ACC112 (cell line): ENCODE results near the gene LCN10.

Experiments
- H2AFZ ChIP-seq: fragments of 200-600 bp; sonication (generic); one replicate; pipeline ENCODE4 v1.6.0; 2017; ENCODE audit warnings: antibody characterized with exemption, low read length; ENCODE audit not compliant: unreplicated experiment
- H3K27ac ChIP-seq: fragments of 200-600 bp; sonication (generic); 2 replicates; pipeline ENCODE4 v1.5.1; 2014; ENCODE audit warnings: low read depth, mild to moderate bottlenecking, antibody characterized with exemption, low read length, moderate library complexity
- H3K27me3 ChIP-seq: fragments of 200-600 bp; sonication (generic); 2 replicates; pipeline ENCODE4 v1.6.1; 2014; ENCODE audit warnings: mild to moderate bottlenecking, antibody characterized with exemption, low read length, moderate library complexity, mixed read lengths; ENCODE audit not compliant: insufficient read depth
- H3K36me3 ChIP-seq: fragments of 200-600 bp; sonication (generic); 2 replicates; pipeline ENCODE4 v1.6.1; 2016; ENCODE audit warnings: mild to moderate bottlenecking, antibody characterized with exemption, low read length, moderate library complexity, mixed read lengths; ENCODE audit not compliant: insufficient read depth
- H3K4me1 ChIP-seq: fragments of 200-600 bp; sonication (generic); one replicate; pipeline ENCODE4 v1.6.1; 2016; ENCODE audit warnings: low read length, mixed read lengths; ENCODE audit not compliant: insufficient read depth, unreplicated experiment, control insufficient read depth
- H3K4me3 ChIP-seq: fragments of 200-600 bp; sonication (generic); 2 replicates; pipeline ENCODE4 v1.5.1; 2014; ENCODE audit warnings: mild to moderate bottlenecking, low read depth, low read length
- H3K79me2 ChIP-seq: fragments of 200-600 bp; sonication (generic); one replicate; pipeline ENCODE4 v1.6.0; 2016; ENCODE audit warnings: low read length; ENCODE audit not compliant: control insufficient read depth, unreplicated experiment, insufficient read depth

Gene LCN10

DNA sequence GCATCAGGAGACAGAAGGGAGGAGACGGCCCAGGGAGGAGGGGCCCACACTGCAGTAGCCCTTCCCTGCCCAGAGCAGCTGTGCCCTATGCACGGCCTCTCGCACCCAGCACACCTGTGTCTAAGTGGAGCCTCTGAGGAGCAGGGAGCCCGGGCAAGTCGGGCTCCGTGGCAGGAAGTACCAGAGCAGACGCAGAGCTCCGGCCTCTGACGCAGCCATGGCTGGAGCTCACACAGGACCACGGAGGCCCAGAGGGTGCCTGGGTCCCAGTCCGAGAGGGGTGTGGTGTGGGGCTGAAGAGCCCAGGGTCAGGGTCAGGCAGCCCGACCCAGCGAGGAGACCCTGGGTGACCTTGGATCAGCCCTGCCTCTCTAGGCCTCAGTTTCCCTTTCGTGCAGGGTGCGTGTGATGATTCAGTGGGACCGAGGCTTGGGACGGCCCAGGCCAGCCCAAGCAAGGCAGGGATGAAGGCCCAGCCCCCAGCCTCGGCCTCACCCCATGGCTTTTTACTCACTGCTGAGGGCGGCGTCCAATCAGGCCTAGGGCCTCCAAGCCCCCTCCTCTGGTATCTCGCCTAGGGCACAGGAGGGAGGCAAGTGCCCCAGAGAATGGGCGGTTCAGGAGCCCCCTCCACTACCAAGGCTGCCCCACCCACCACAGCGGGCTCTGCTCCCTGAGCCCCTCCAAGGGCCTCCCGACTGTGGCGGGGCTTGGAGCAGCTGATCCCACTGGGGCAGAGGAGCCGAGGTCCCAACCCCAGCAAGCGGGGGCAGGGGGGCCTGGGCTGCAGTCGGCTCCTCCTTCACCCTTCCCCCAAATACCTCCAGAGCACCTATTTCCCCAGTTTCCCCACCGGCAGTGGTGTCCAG is 51.2 kb downstream of the LCN10 start:
- H3K4me3 ChIP-seq, result no peak overlapping the region
- H3K36me3 ChIP-seq, result no peaks in the 10 kb centered on the region
- H3K27me3 ChIP-seq, result no peaks in the 10 kb centered on the region
- H3K4me1 ChIP-seq, result peaks cover 7% of the 10 kb centered on the region
- H3K27ac ChIP-seq, result no peak overlapping the region
- H2AFZ ChIP-seq, result no peak overlapping the region
- no peaks in the 10 kb centered on the region for H3K79me2 ChIP-seq

DNA sequence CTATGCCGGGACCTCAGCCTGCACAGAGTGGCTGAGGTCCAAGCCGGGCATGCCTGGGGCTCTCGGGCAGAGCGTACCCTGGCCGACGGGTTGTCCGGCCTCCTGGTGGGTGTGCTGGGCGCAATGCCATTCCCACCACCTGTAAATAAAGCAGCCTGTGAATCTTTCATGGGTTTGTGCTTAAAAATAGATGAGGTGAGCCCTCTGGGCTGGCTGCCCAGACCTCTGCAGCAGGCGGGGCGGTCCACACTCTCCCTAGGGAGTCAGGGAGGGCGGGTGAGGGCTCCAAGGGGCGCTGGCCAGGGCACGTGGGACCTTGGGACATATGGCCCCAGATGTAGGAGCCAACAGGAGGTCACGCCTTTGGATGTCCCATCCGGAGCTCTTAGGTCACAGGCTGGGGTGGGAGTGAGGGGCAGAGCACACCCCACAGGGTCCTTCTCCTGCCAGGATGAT is 51.9 kb downstream of the LCN10 start:
- Histone ChIP-seq H3K36me3 (no peaks in the 10 kb centered on the region), H3K4me3 (no peak overlapping the region), H3K27ac (no peak overlapping the region), H3K4me1 (peaks cover 10% of the 10 kb centered on the region), H2AFZ (no peak overlapping the region), H3K79me2 (peaks cover under 1% of the 10 kb centered on the region), H3K27me3 (no peaks in the 10 kb centered on the region)

DNA sequence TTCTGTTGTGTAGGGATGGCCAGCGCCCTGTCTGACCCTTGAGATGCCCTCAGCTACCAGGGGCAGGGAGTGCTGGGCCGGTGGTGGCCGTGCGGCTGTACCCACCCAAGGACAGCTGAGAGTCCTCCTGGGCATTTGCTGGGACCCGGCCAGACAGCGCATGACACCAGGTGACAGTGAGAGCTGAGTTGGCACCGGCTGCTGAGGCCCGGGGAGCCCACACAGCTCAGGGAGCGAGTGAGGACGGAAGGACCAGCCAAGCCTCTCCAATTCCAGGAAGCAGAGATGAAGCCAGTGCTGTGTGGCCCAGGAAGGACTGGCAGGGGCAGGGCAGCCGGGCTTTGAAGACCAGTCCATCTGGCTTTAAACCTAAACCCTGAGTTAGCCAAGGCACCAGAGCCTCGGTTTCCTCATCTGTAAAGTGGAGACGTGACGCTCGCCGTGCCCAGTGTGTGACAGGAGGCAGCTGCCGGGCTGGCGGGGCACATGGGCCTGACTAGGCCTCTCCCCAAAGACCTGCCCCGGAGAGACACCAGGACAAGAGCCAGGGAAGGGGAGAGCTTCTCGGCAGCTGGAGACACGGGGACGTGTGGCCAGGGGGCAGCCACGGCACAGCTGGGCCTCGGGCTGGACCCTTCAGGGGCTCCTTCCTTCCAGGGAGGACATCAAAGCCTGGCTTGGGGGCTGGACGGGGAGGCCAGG is 52.5 kb downstream of the LCN10 start:
- H3K36me3 ChIP-seq, result no peaks in the 10 kb centered on the region
- no peaks in the 10 kb centered on the region for H3K27me3 ChIP-seq
- no peak overlapping the region for H3K27ac ChIP-seq
- no peak overlapping the region for H3K4me3 ChIP-seq
- H3K4me1 ChIP-seq, result peaks cover 15% of the 10 kb centered on the region
- H3K79me2 ChIP-seq, result peaks cover 6% of the 10 kb centered on the region
- H2AFZ ChIP-seq, result no peak overlapping the region

DNA sequence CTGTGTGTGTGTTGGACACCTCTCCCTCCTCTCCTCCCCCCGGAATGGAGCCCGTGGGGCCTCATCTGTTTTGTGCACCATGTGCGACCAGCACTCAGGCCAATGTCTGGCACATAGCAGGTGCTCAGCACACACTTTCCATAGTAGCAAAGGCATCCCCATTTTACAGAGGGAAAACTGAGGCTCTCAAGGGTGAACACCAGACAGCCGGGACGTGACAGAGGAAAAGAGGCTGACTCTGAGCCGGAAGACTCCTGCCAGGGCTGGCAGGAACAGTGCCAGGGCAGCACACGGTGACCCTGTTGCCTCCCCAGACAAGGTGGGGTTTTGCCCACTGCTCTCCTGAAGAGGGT is 53.7 kb downstream of the LCN10 start:
- Histone ChIP-seq H3K27ac (no peak overlapping the region), H3K79me2 (peaks cover 18% of the 10 kb centered on the region), H3K27me3 (no peaks in the 10 kb centered on the region), H3K4me1 (peaks cover 14% of the 10 kb centered on the region), H3K36me3 (no peaks in the 10 kb centered on the region), H3K4me3 (no peak overlapping the region), H2AFZ (no peak overlapping the region)

DNA sequence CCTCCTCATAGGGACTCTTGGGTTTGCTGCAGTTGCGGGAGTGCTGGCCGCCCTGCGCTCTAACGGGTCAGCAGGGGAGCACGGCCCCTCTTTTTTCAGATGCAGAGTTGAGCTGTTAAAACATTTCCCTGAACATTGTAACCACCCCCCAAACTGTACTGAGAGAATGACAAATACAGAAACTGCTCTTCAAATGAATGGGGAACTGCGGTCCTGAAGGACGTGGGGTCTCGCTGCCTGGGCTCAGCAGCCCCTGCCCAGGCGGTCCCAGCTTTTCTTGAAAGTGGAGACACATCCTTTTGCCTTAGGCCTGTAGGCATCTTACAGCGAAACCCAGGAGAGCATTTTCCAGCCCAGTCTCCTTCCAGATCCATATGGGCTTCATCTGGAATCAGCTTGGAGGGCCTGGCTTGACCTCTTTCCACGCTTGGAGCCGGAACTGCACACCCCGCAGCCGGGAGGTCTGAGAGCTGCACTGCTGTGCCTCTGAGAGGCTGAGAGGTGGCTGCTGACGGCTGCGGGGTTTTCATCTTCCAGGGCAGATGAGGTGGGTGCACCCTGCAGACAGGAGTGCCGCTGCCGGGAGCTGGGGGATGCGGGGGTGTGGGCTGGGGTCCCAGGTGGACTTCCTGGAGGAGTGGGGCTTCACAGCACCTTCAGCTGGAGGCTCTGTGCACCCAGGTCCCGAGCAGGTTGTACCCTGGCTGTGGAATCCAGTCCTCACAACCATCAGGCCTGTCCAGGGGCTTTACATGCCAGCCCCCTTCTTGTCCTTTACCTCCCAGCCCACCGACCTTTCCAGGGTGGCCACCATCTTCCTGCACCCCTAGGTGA is 54.2 kb downstream of the LCN10 start:
- no peaks in the 10 kb centered on the region for H3K36me3 ChIP-seq
- no peak overlapping the region for H3K4me3 ChIP-seq
- peaks cover 8% of the 10 kb centered on the region for H3K4me1 ChIP-seq
- H3K27me3 ChIP-seq, result no peaks in the 10 kb centered on the region
- H2AFZ ChIP-seq, result no peak overlapping the region
- no peak overlapping the region for H3K27ac ChIP-seq
- H3K79me2 ChIP-seq, result peaks cover 18% of the 10 kb centered on the region
